Choroid plexus epithelial cell (primary cell): Measurements from ENCODE around the gene DNAJC17.
A peak's percentile ranks its signal among the peaks of the same experiment; 100 is the strongest.

Experiments used
- DNase-seq: peaks from one replicate; pipeline ENCODE4 v3.0.0-alpha.2; 2010; ENCODE audit warnings: low read depth
- H3K4me3 ChIP-seq: 2 replicates; pipeline ENCODE4 v1.5.1; 2011; ENCODE audit warnings: low read depth, mild to moderate bottlenecking, control low read depth, low read length, moderate library complexity
- TF ChIP-seq, protein P1 (sequence below): conservative IDR thresholded peaks from 2 replicates; pipeline ENCODE4 v1.5.1; 2011; ENCODE audit warnings: low read depth, mild to moderate bottlenecking, control low read depth, inconsistent platforms, low read length, moderate library complexity

DNAJC17 gene

GRCh38 chr15:40823572-40824343 is 16.5 kb upstream of the DNAJC17 start:
- TF ChIP-seq, protein P1, sequence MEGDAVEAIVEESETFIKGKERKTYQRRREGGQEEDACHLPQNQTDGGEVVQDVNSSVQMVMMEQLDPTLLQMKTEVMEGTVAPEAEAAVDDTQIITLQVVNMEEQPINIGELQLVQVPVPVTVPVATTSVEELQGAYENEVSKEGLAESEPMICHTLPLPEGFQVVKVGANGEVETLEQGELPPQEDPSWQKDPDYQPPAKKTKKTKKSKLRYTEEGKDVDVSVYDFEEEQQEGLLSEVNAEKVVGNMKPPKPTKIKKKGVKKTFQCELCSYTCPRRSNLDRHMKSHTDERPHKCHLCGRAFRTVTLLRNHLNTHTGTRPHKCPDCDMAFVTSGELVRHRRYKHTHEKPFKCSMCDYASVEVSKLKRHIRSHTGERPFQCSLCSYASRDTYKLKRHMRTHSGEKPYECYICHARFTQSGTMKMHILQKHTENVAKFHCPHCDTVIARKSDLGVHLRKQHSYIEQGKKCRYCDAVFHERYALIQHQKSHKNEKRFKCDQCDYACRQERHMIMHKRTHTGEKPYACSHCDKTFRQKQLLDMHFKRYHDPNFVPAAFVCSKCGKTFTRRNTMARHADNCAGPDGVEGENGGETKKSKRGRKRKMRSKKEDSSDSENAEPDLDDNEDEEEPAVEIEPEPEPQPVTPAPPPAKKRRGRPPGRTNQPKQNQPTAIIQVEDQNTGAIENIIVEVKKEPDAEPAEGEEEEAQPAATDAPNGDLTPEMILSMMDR: no peak
- H3K4me3 ChIP-seq: no peak overlapping the region
- DNase-seq: no peak

DNA sequence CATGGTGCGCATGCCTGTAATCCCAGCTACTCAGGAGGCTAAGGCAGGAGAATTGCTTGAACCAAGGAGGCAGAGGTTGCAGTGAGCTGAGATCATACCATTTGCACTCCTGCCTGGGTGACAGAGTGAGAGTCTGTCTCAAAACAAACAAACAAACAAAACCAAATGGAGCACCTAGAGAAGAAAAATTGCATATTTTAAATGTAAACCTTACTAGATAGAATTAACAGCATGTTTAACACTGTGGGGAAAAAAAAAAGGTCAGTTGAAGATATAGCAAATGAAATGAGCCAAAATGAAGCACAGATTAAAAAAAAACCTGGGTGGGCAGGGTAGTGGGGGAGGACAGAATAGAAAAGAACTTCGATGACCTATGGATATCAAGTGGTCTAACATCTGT is 13.9 kb upstream of the DNAJC17 start:
- TF ChIP-seq, protein P1: no peak
- no peak overlapping the region for H3K4me3 ChIP-seq
- no peak for DNase-seq

- TF ChIP-seq, protein P1: no peak
- H3K4me3 ChIP-seq: no peak overlapping the region
- no peak for DNase-seq
These were observed 11.8 kb upstream of the DNAJC17 start for GRCh38 chr15:40819048-40819447.

DNA sequence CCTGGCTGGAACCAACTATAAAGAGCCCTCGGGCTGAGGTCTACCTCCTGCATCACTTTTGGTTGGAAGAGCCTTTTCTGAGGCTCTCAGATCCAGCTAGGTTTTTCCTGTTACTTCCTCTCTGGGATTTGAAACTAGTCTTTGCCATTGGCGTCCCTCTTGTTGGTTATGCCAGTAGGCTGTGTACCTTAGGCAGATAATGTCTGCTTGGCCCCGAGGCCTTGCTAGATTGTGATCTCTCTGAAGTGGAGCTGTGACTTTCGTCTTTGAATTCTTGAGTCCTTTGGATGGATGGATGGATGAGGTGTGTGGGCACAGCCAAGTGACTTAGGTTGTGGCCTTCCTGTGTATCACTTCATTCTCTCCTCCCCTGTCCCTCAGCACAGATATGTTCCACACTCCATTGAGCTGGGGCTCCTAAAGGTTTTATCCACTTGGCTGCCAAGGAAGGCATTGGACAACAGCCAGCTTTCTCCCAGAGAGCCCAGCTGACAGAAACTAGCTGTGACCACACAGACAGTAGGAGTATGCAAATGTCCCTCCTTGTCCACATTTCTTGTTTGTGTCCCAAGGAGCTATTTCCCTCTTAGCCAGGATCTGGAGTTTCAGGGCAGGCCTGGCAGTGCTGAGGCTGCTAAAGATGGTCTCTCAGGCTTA is 7.9 kb upstream of the DNAJC17 start:
- TF ChIP-seq, protein P1: no peak
- no peak overlapping the region for H3K4me3 ChIP-seq
- DNase-seq: peak; percentile 30

DNA sequence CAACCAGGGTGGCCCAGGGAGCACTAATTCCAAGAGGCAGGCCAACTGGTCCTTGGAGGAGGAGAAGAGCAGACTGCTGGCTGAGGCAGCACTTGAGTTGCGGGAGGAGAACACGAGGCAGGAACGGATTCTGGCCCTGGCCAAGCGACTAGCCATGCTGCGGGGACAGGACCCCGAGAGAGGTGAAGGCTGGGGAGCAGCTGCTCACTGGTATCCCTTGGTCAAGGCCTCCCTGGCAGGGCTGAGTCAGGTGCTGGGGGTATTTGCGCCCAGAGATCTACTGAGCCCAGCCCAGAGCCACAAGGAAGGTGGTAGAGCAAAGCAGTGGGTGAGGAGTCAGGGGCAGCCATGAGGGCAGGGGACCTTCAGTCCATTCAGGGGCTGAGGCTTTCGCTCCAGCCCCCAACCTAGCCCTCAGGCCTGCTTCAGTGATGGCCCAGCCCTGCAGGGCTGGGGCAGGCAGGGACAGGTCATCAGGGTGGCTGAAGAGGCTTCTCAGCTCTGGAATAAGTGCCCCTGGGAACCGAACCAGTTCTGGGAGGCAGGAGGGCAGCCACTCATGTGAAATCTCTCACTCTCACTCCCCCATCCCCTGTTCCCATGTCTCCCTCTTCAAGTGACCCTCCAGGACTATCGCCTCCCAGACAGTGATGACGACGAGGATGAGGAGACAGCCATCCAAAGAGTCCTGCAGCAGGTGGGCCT is 5.6 kb upstream of the DNAJC17 start:
- no peak for DNase-seq
- TF ChIP-seq, protein P1: no peak
- no peak overlapping the region for H3K4me3 ChIP-seq

DNA sequence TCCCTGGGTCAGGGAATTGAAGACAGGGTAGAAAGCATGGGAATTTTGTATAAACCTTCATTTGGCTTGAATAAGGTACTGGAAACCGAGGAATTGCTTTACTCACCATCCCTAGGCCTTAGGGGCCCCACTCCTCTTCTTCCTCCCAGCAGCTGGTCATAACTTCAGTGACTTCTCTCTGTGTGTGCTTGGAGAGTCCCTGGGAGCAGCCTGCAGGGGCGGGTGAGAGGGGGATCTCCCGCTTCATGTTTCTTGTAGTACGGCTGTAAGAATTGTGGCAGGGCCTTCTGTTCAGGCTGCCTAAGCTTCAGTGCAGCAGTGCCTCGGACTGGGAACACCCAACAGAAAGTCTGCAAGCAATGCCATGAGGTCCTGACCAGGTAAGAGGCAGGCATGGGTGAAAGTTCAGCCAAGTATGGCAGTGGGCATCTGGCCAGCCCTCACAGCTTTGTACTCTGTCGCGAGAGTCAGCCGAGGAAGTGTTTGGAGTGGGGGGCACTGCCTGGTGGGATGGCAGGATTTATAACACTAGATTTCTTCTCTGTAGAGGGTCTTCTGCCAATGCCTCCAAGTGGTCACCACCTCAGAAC is 1.7 kb upstream of the DNAJC17 start:
- no peak for DNase-seq
- TF ChIP-seq, protein P1: no peak
- H3K4me3 ChIP-seq: no peak overlapping the region
